ENCODE results near the gene NAT16.

DNA sequence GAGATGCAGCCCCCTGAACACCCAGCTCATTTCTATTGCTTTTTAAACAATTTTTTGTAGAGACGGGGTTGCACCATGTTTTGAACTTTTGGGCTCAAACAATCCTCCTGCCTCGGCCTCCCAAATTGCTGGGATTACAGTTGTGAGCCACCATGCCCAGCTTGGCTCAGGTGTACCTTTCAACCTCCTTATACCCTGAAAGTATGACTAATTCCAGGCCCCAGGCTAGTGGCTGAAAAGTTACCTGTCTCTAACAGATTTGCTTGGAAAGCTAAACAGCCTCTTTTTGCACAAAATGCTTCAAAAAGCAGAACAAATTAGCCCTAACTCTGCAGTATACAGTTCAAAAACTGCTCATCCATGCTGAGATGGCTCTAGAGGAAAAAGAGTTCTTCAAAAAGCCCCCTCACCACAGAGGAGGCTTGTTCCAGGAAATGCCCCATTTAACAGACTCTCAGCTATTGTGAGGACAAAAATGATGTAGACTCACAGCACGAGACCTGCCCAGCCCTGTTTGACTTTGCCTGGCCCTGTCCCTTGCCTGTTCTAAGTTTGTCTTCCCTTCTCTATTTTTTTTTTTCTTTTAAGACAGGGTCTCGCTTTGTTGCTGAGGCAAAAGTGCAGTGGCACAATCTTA lies 39.2 kb downstream of the NAT16 start:
- TF ChIP-seq POLR2AphosphoS5 (IDR thresholded peaks at IDR 0.05) (no peak), POLR2A (IDR thresholded peaks at IDR 0.05) (no peak), EP300 (IDR thresholded peaks at IDR 0.05) (no peak)
- TF ChIP-seq, protein P1, sequence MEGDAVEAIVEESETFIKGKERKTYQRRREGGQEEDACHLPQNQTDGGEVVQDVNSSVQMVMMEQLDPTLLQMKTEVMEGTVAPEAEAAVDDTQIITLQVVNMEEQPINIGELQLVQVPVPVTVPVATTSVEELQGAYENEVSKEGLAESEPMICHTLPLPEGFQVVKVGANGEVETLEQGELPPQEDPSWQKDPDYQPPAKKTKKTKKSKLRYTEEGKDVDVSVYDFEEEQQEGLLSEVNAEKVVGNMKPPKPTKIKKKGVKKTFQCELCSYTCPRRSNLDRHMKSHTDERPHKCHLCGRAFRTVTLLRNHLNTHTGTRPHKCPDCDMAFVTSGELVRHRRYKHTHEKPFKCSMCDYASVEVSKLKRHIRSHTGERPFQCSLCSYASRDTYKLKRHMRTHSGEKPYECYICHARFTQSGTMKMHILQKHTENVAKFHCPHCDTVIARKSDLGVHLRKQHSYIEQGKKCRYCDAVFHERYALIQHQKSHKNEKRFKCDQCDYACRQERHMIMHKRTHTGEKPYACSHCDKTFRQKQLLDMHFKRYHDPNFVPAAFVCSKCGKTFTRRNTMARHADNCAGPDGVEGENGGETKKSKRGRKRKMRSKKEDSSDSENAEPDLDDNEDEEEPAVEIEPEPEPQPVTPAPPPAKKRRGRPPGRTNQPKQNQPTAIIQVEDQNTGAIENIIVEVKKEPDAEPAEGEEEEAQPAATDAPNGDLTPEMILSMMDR (IDR thresholded peaks at IDR 0.05) = no peak

All from gastroesophageal sphincter (tissue), 3 donors.